K562 (cell line): ENCODE measurements around the gene UBE2D2. TPM values are rescaled to one million over a fixed set of nuclear protein-coding genes. Genes with fewer than 3 reads are reported as not detected.

ENCODE experiments used
- BRF1 ChIP-seq: IDR thresholded peaks from 3 replicates; pipeline ENCODE4 v1.6.1; 2011; ENCODE audit warnings: borderline replicate concordance, mild to moderate bottlenecking; ENCODE audit not compliant: insufficient read length; ENCODE audit errors: extremely low read depth
- CREB1 ChIP-seq, 2 experiments: sonication (generic) in 1 of 2; formaldehyde crosslinking in 1 of 2; IDR thresholded peaks; 2 replicates each; pipeline versions ENCODE4 v1.6.1 to v1.8.0; 2012 to 2022; ENCODE audit warnings: inconsistent platforms in 1 of 2, mild to moderate bottlenecking in 1 of 2, missing genetic modification reagents in 1 of 2, moderate library complexity in 1 of 2
- CREBBP ChIP-seq: IDR thresholded peaks from one replicate; pipeline ENCODE4 v1.6.1; 2012; ENCODE audit warnings: low read depth, mild to moderate bottlenecking, control low read depth, inconsistent platforms, low read length
- FIP1L1 ChIP-seq: fragments of 200-400 bp; formaldehyde crosslinking; IDR thresholded peaks from 2 replicates; pipeline ENCODE4 v1.6.1; 2018; ENCODE audit warnings: mild to moderate bottlenecking, low read depth, low read length; ENCODE audit not compliant: poor library complexity, severe bottlenecking
- IRF2 ChIP-seq: sonication (generic); formaldehyde crosslinking; IDR thresholded peaks from 2 replicates; pipeline ENCODE4 v1.8.1; 2022; ENCODE audit warnings: mild to moderate bottlenecking, missing genetic modification reagents
- KDM4B ChIP-seq, 2 experiments: fragments of 450-650 bp in 1 of 2; sonication (generic) in 1 of 2; IDR thresholded peaks; 2 replicates each; pipeline ENCODE4 v1.6.1; 2016 to 2017; ENCODE audit warnings: borderline replicate concordance in 2 of 2, antibody characterized with exemption in 1 of 2, low read depth in 1 of 2, mild to moderate bottlenecking in 1 of 2
- MAX ChIP-seq: sonication (generic); formaldehyde crosslinking; IDR thresholded peaks from 2 replicates; pipeline ENCODE4 v1.9.0; 2022; ENCODE audit warnings: mild to moderate bottlenecking, missing genetic modification reagents
- NFYB ChIP-seq: IDR thresholded peaks from 2 replicates; pipeline ENCODE4 v1.6.1; 2011; ENCODE audit warnings: mild to moderate bottlenecking, moderate library complexity; ENCODE audit not compliant: insufficient read length; ENCODE audit errors: extremely low read depth
- PML ChIP-seq: IDR thresholded peaks from 2 replicates; pipeline ENCODE4 v1.6.1; 2012; ENCODE audit warnings: low read length, inconsistent platforms
- TCF7 ChIP-seq: sonication (generic); IDR thresholded peaks from 2 replicates; pipeline ENCODE4 v1.6.1; 2016; ENCODE audit warnings: antibody characterized with exemption, borderline replicate concordance
- TCFL5 ChIP-seq: fragments of 250-450 bp; sonication (Bioruptor Pico); conservative IDR thresholded peaks from 2 replicates; pipeline ENCODE4 v1.6.1; 2021; ENCODE audit warnings: mild to moderate bottlenecking, moderate library complexity, matching md5 sums
- YY1 ChIP-seq, 3 experiments: IDR thresholded peaks; 2 replicates each; pipeline ENCODE4 v1.6.1; 2011; ENCODE audit warnings: low read length in 2 of 3, mild to moderate bottlenecking in 2 of 3, moderate library complexity in 2 of 3, borderline replicate concordance in 1 of 3, control low read depth in 1 of 3, low read depth in 1 of 3; ENCODE audit not compliant: insufficient read depth in 3 of 3, insufficient replicate concordance in 2 of 3, control insufficient read depth in 1 of 3, insufficient read length in 1 of 3; ENCODE audit errors: extremely low read depth in 1 of 3
- ZBTB8A ChIP-seq: fragments of 450-650 bp; IDR thresholded peaks from 2 replicates; pipeline ENCODE4 v1.6.1; 2018; ENCODE audit warnings: mild to moderate bottlenecking, moderate library complexity; ENCODE audit not compliant: partially characterized antibody
- ZNF197 ChIP-seq: fragments of 200-800 bp; sonication (Bioruptor generic); IDR thresholded peaks from 2 replicates; pipeline ENCODE4 v1.6.1; 2016; ENCODE audit warnings: low read depth, missing genetic modification characterization, missing compliant biosample characterization
- ZNF518B ChIP-seq: fragments of 250-450 bp; sonication (Bioruptor Pico); IDR thresholded peaks from 2 replicates; pipeline ENCODE4 v1.5.0; 2021; ENCODE audit warnings: mild to moderate bottlenecking, moderate library complexity
- polyA plus RNA-seq, 8 experiments: library from polyadenylated mRNA; depleted of rRNA in 4 of 8; stranded (reverse) in 5 of 8; unstranded in 3 of 8; fragments of >200 nt; fragmentation: Nextera tagmentation in 2 of 8; fragmentation: Illumina TruSeq in 1 of 8; extraction: Ambion mirVana in 2 of 8; extraction: Trizol in 1 of 8; gene quantifications; 2 replicates each; pipeline versions ENCODE4 v1.2.1 to v1.2.3, GENCODE V29; 2011 to 2014; ENCODE audit warnings: inconsistent platforms in 1 of 8, missing spikeins in 1 of 8
- total RNA-seq, 7 experiments: library from RNA; depleted of rRNA in 6 of 7; stranded (reverse); fragments of >200 nt in 6 of 7; fragmentation: Illumina TruSeq in 2 of 7; extraction: Trizol in 2 of 7; gene quantifications; 2 replicates each; pipeline versions ENCODE4 v1.2.1 to v1.2.3, GENCODE V29; 2011 to 2021; ENCODE audit warnings: low replicate concordance in 1 of 7
- TF ChIP-seq, protein P1 (sequence below), 2 experiments: IDR thresholded peaks; 2 replicates each; pipeline ENCODE4 v1.6.1; 2012; ENCODE audit warnings: improper control_type of control experiment in 2 of 2, low read depth in 2 of 2, low read length in 2 of 2, borderline replicate concordance in 1 of 2
- TF ChIP-seq, protein P2 (sequence below), 2 experiments: fragments of 250-450 bp in 1 of 2; fragments of 450-650 bp in 1 of 2; sonication (Bioruptor Pico) in 1 of 2; IDR thresholded peaks; 2 replicates each; pipeline versions ENCODE4 v1.6.1 to v1.8.0; 2016 to 2021; ENCODE audit warnings: mild to moderate bottlenecking in 2 of 2, moderate library complexity in 2 of 2, missing compliant biosample characterization in 1 of 2, missing genetic modification characterization in 1 of 2

UBE2D2 gene
- total and polyA plus RNA-seq, 9 of the 15 experiments (the other 6 are each of a cell fraction or from before 2014, with no cell fraction given) = 53.6 to 198 (median 122) TPM

DNA sequence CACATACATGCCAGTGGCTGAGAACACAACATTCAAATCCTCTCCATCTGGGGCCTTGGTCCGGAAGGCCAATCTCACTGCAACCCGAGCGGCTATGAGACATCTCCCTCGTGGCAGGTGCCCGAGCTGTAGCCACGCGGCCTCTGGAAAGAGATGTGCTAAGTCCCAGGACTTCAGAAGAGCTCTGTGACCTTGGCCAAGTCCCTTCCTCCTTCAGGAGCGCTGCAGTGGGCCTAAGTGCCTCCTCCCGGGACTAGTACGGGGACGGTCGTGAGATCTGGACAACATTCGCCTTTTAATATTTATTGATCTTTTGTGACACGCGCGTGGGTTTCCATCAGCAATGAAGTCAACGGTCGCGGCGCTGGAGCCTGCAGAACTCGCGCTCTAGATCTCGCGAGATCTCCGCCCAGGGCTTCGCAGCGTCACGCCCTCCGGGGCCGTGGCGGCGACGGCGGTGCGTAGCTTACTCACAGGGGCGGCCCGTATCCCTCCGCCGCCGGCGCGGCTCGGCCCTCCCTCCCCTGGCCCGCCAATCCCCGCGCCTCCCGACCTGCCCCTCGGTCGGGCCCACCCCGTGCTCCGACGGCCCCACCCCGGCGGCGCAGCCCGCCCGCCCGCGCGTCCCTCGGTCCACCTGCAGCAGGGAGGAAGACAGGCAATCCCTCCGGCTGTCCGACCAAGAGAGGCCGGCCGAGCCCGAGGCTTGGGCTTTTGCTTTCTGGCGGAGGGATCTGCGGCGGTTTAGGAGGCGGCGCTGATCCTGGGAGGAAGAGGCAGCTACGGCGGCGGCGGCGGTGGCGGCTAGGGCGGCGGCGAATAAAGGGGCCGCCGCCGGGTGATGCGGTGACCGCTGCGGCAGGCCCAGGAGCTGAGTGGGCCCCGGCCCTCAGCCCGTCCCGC, at the start of gene UBE2D2 (continued):
- TF ChIP-seq CREB1 (IDR thresholded peaks at IDR 0.05) = peak; percentile 72
- TF ChIP-seq CREB1 (CRISPR knock-in tag; IDR thresholded peaks at IDR 0.05) = peak; percentile 86; the same call in 1 of the 2 replicates
- TF ChIP-seq ZNF197 (CRISPR knock-in tag) = 0 out of 2 replicates have a peak, but pooled peaks have one; percentile 46
- TF ChIP-seq FIP1L1 = peak; percentile 87
- no peak for TF ChIP-seq CREBBP
- TF ChIP-seq NFYB = no peak
- TF ChIP-seq PML = peak; percentile 68; the same call in 1 of the 2 replicates
- TF ChIP-seq BRF1 = no peak
- no peak for TF ChIP-seq ZNF518B (CRISPR knock-in tag)
- peak; percentile 93 for TF ChIP-seq MAX (CRISPR knock-in tag)
- TF ChIP-seq ZBTB8A = no peak
- no peak for TF ChIP-seq IRF2
- no peak for TF ChIP-seq TCF7
- peak in 1 of 3 experiments; percentile 65 for TF ChIP-seq YY1 (IDR thresholded peaks at IDR 0.05; ENCODE audit: borderline replicate concordance in 1 of 3, control insufficient read depth in 1 of 3, extremely low read depth in 1 of 3, insufficient read depth in 3 of 3, insufficient read length in 1 of 3, insufficient replicate concordance in 2 of 3, low read depth in 1 of 3, low read length in 2 of 3)
- TF ChIP-seq, protein P1, sequence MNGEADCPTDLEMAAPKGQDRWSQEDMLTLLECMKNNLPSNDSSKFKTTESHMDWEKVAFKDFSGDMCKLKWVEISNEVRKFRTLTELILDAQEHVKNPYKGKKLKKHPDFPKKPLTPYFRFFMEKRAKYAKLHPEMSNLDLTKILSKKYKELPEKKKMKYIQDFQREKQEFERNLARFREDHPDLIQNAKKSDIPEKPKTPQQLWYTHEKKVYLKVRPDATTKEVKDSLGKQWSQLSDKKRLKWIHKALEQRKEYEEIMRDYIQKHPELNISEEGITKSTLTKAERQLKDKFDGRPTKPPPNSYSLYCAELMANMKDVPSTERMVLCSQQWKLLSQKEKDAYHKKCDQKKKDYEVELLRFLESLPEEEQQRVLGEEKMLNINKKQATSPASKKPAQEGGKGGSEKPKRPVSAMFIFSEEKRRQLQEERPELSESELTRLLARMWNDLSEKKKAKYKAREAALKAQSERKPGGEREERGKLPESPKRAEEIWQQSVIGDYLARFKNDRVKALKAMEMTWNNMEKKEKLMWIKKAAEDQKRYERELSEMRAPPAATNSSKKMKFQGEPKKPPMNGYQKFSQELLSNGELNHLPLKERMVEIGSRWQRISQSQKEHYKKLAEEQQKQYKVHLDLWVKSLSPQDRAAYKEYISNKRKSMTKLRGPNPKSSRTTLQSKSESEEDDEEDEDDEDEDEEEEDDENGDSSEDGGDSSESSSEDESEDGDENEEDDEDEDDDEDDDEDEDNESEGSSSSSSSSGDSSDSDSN (IDR thresholded peaks at IDR 0.05; ENCODE audit: borderline replicate concordance in 1 of 2, low read depth in 2 of 2, low read length in 2 of 2) = peak; percentile 64 to 83; a peak in 1 of 4 replicates
- peak in 1 of 2 experiments; percentile 10; a peak in 1 of 4 replicates for TF ChIP-seq KDM4B (IDR thresholded peaks at IDR 0.05; ENCODE audit: borderline replicate concordance in 2 of 2, low read depth in 1 of 2)
- no peak for TF ChIP-seq TCFL5 (CRISPR knock-in tag)
- TF ChIP-seq, protein P2, sequence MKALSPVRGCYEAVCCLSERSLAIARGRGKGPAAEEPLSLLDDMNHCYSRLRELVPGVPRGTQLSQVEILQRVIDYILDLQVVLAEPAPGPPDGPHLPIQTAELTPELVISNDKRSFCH (CRISPR knock-in tag; IDR thresholded peaks at IDR 0.05) = no peak
- TF ChIP-seq, protein P2 (tag; IDR thresholded peaks at IDR 0.05) = peak; percentile 75
